ENCODE results near the gene FBXW7.

The FBXW7 gene

DNA sequence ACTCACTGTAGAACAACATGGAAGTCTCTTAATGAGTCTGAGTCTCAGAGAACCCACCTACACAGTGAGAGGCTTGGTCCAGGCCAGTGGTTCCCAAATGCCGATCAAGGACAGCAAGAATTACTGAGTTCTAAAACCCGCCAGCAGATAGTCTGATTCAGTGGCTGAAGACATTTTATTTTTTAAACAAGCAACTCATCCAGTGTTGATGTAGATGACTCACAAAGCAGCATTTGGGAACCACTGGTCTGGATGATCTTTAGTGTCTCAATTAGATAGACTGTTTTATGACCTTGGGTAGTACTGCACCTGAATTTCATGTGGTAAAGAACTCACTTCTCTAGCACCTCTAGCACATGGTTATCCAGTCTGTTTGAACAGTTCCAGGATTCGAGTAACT, 193.6 kb downstream of the FBXW7 start (continued):
- TF ChIP-seq, protein P1, sequence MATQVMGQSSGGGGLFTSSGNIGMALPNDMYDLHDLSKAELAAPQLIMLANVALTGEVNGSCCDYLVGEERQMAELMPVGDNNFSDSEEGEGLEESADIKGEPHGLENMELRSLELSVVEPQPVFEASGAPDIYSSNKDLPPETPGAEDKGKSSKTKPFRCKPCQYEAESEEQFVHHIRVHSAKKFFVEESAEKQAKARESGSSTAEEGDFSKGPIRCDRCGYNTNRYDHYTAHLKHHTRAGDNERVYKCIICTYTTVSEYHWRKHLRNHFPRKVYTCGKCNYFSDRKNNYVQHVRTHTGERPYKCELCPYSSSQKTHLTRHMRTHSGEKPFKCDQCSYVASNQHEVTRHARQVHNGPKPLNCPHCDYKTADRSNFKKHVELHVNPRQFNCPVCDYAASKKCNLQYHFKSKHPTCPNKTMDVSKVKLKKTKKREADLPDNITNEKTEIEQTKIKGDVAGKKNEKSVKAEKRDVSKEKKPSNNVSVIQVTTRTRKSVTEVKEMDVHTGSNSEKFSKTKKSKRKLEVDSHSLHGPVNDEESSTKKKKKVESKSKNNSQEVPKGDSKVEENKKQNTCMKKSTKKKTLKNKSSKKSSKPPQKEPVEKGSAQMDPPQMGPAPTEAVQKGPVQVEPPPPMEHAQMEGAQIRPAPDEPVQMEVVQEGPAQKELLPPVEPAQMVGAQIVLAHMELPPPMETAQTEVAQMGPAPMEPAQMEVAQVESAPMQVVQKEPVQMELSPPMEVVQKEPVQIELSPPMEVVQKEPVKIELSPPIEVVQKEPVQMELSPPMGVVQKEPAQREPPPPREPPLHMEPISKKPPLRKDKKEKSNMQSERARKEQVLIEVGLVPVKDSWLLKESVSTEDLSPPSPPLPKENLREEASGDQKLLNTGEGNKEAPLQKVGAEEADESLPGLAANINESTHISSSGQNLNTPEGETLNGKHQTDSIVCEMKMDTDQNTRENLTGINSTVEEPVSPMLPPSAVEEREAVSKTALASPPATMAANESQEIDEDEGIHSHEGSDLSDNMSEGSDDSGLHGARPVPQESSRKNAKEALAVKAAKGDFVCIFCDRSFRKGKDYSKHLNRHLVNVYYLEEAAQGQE (tag by site-specific recombination; IDR thresholded peaks at IDR 0.05) = no peak
- no peak for TF ChIP-seq GLIS1 (tag by site-specific recombination; IDR thresholded peaks at IDR 0.05)
- TF ChIP-seq ZNF10 (tag by site-specific recombination; IDR thresholded peaks at IDR 0.05) = no peak
- TF ChIP-seq ZNF184 (tag by site-specific recombination; IDR thresholded peaks at IDR 0.05) = no peak

DNA sequence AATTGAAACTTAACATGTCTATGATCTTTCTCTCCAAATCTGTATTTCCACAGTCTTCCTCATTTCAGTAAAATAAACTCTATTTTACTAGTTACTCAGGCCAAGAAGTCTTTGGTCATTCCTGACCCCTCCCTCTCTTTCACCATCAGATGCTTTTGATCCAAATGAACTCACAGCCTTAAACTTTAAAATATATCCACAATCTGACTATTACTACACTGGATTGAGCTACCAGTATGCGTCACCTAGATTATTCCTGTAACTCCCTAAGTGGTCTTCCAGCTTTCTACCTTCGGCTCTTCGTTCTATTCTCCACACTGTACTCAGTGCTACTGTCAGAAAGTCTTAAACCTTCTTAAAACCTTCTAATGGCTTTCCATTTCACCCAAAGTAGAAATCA, 195.1 kb downstream of the FBXW7 start:
- Histone ChIP-seq H3K36me3 (ENCODE audit: control insufficient read depth in 2 of 2, insufficient read depth in 1 of 2, low read length in 2 of 2) (peaks cover 0 to 15% of the 10 kb centered on the region in 2 experiments; a peak in 1 of 3 replicates), H3K4me3 (ENCODE audit: low read depth, low read length) (no peak overlapping the region), H3K9me3 (ENCODE audit: control insufficient read depth, insufficient read depth, low read depth, low read length) (no peaks in the 10 kb centered on the region), H3K27ac (ENCODE audit: extremely low read depth, low read depth, low read length) (no peak overlapping the region), H3K4me1 (ENCODE audit: control insufficient read depth, insufficient read depth, low read length) (no peaks in the 10 kb centered on the region)
- TF ChIP-seq ZNF302 (tag by site-specific recombination; IDR thresholded peaks at IDR 0.05; ENCODE audit: low read depth) = no peak
- no peak for TF ChIP-seq ZNF335 (tag by site-specific recombination; conservative IDR thresholded peaks at IDR 0.05)
- no peak for TF ChIP-seq ZFP69B (tag by site-specific recombination; IDR thresholded peaks at IDR 0.05)
- TF ChIP-seq, protein P2, sequence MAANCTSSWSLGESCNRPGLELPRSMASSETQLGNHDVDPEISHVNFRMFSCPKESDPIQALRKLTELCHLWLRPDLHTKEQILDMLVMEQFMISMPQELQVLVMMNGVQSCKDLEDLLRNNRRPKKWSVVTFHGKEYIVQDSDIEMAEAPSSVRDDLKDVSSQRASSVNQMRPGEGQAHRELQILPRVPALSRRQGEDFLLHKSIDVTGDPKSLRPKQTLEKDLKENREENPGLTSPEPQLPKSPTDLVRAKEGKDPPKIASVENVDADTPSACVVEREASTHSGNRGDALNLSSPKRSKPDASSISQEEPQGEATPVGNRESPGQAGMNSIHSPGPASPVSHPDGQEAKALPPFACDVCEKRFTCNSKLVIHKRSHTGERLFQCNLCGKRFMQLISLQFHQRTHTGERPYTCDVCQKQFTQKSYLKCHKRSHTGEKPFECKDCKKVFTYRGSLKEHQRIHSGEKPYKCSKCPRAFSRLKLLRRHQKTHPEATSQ (tag by site-specific recombination; IDR thresholded peaks at IDR 0.05) = no peak
- TF ChIP-seq ZNF404 (tag by site-specific recombination; IDR thresholded peaks at IDR 0.05) = no peak
- TF ChIP-seq ZNF324 (tag by site-specific recombination; IDR thresholded peaks at IDR 0.05) = no peak
- no peak for TF ChIP-seq SP2 (tag by site-specific recombination; IDR thresholded peaks at IDR 0.05)
- TF ChIP-seq ZNF549 (tag by site-specific recombination; IDR thresholded peaks at IDR 0.05) = no peak
- TF ChIP-seq ZNF701 (tag by site-specific recombination; IDR thresholded peaks at IDR 0.05) = no peak
- TF ChIP-seq, protein P3, sequence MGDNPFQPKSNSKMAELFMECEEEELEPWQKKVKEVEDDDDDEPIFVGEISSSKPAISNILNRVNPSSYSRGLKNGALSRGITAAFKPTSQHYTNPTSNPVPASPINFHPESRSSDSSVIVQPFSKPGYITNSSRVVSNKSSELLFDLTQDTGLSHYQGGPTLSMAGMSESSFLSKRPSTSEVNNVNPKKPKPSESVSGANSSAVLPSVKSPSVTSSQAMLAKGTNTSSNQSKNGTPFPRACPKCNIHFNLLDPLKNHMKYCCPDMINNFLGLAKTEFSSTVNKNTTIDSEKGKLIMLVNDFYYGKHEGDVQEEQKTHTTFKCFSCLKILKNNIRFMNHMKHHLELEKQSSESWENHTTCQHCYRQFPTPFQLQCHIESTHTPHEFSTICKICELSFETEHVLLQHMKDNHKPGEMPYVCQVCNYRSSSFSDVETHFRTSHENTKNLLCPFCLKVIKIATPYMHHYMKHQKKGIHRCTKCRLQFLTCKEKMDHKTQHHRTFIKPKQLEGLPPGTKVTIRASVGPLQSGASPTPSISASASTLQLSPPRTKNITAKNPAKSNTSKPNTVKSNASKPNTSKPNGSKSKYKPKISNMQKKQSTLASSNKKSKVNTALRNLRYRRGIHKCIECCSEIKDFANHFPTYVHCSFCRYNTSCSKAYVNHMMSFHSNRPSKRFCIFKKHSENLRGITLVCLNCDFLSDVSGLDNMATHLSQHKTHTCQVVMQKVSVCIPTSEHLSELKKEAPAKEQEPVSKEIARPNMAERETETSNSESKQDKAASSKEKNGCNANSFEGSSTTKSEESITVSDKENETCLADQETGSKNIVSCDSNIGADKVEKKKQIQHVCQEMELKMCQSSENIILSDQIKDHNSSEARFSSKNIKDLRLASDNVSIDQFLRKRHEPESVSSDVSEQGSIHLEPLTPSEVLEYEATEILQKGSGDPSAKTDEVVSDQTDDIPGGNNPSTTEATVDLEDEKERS (tag by site-specific recombination; IDR thresholded peaks at IDR 0.05) = no peak
- TF ChIP-seq ZBTB17 (tag by site-specific recombination; IDR thresholded peaks at IDR 0.05) = no peak
- TF ChIP-seq, protein P4, sequence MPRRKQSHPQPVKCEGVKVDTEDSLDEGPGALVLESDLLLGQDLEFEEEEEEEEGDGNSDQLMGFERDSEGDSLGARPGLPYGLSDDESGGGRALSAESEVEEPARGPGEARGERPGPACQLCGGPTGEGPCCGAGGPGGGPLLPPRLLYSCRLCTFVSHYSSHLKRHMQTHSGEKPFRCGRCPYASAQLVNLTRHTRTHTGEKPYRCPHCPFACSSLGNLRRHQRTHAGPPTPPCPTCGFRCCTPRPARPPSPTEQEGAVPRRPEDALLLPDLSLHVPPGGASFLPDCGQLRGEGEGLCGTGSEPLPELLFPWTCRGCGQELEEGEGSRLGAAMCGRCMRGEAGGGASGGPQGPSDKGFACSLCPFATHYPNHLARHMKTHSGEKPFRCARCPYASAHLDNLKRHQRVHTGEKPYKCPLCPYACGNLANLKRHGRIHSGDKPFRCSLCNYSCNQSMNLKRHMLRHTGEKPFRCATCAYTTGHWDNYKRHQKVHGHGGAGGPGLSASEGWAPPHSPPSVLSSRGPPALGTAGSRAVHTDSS (tag by site-specific recombination; IDR thresholded peaks at IDR 0.05) = no peak
- TF ChIP-seq, protein P5, sequence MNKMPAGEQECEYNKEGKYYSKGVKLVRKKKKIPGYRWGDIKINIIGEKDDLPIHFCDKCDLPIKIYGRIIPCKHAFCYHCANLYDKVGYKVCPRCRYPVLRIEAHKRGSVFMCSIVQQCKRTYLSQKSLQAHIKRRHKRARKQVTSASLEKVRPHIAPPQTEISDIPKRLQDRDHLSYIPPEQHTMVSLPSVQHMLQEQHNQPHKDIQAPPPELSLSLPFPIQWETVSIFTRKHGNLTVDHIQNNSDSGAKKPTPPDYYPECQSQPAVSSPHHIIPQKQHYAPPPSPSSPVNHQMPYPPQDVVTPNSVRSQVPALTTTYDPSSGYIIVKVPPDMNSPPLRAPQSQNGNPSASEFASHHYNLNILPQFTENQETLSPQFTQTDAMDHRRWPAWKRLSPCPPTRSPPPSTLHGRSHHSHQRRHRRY (tag by site-specific recombination; IDR thresholded peaks at IDR 0.05) = no peak
- no peak for TF ChIP-seq ZNF114 (tag by site-specific recombination; IDR thresholded peaks at IDR 0.05)
- TF ChIP-seq, protein P6, sequence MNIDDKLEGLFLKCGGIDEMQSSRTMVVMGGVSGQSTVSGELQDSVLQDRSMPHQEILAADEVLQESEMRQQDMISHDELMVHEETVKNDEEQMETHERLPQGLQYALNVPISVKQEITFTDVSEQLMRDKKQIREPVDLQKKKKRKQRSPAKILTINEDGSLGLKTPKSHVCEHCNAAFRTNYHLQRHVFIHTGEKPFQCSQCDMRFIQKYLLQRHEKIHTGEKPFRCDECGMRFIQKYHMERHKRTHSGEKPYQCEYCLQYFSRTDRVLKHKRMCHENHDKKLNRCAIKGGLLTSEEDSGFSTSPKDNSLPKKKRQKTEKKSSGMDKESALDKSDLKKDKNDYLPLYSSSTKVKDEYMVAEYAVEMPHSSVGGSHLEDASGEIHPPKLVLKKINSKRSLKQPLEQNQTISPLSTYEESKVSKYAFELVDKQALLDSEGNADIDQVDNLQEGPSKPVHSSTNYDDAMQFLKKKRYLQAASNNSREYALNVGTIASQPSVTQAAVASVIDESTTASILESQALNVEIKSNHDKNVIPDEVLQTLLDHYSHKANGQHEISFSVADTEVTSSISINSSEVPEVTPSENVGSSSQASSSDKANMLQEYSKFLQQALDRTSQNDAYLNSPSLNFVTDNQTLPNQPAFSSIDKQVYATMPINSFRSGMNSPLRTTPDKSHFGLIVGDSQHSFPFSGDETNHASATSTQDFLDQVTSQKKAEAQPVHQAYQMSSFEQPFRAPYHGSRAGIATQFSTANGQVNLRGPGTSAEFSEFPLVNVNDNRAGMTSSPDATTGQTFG (tag by site-specific recombination; IDR thresholded peaks at IDR 0.05; ENCODE audit: borderline replicate concordance) = no peak
- CTCF ChIA-PET = interaction anchor here (0.6 kb wide), 1 partner anchor 19 kb away, joined by 3 read pairs; no protein-coding TSS in a partner anchor
- POLR2A ChIA-PET = no interaction called here
